ENCODE results near the gene CERS6.

GRCh38 chr2:168478206-168478605 is 22.1 kb downstream of the CERS6 start:
- TF ChIP-seq CTCF (IDR thresholded peaks at IDR 0.05) (no peak), PRDM15 (CRISPR knock-in tag; IDR thresholded peaks at IDR 0.05) (no peak), NR2C2 (CRISPR knock-in tag; IDR thresholded peaks at IDR 0.05) (no peak), FOXK1 (CRISPR knock-in tag; IDR thresholded peaks at IDR 0.05) (no peak), ZNF396 (CRISPR knock-in tag; IDR thresholded peaks at IDR 0.05; ENCODE audit: borderline replicate concordance) (no peak), IRF1 (CRISPR knock-in tag; IDR thresholded peaks at IDR 0.05) (no peak), STAT6 (CRISPR knock-in tag; conservative IDR thresholded peaks at IDR 0.05; ENCODE audit: low read depth) (no peak), ZNF532 (CRISPR knock-in tag; IDR thresholded peaks at IDR 0.05; ENCODE audit: borderline replicate concordance) (no peak), TP53 (CRISPR knock-in tag; IDR thresholded peaks at IDR 0.05) (no peak), ZNF423 (CRISPR knock-in tag; IDR thresholded peaks at IDR 0.05) (no peak)

Data from WTC11 (cell line).